Kidney glomerular epithelial cell (primary cell): Measurements from ENCODE around the gene NFKBIE.

Experiments used
- DNase-seq: peaks from one replicate; lab custom pipeline; 2025; lab: John Stamatoyannopoulos, UW

The NFKBIE gene

GRCh38 chr6:44225579-44226325, 39.6 kb downstream of the NFKBIE start:
- no peak for DNase-seq

DNA sequence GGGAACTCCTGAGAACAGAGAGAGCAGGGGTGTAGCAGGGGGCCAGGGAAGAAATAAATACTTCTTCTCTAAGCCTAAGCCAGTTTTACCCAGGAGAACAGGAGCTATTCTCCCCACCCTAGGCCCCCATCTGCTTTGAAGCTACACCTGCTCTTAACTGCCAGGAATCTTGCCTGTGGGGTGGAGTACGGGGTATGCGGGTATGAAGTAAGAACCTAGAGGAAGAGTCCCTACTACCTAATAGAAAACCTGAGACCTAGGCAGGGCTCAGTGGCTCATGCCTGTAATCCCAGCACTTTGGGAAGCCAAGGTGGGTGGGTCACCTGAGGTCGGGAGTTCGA, 40.4 kb downstream of the NFKBIE start:
- DNase-seq: no peak

- no peak for DNase-seq
Measured at GRCh38 chr6:44224029-44224964, 41.1 kb downstream of the NFKBIE start.

GRCh38 chr6:44223319-44224028, 41.9 kb downstream of the NFKBIE start, which contains the start of gene SLC29A1:
TSS of gene SLC29A1 (plus strand) at chr6:44223595. CDS start at chr6:44227314, 3,719 bp downstream.
- DNase-seq: peak; percentile 49

DNA sequence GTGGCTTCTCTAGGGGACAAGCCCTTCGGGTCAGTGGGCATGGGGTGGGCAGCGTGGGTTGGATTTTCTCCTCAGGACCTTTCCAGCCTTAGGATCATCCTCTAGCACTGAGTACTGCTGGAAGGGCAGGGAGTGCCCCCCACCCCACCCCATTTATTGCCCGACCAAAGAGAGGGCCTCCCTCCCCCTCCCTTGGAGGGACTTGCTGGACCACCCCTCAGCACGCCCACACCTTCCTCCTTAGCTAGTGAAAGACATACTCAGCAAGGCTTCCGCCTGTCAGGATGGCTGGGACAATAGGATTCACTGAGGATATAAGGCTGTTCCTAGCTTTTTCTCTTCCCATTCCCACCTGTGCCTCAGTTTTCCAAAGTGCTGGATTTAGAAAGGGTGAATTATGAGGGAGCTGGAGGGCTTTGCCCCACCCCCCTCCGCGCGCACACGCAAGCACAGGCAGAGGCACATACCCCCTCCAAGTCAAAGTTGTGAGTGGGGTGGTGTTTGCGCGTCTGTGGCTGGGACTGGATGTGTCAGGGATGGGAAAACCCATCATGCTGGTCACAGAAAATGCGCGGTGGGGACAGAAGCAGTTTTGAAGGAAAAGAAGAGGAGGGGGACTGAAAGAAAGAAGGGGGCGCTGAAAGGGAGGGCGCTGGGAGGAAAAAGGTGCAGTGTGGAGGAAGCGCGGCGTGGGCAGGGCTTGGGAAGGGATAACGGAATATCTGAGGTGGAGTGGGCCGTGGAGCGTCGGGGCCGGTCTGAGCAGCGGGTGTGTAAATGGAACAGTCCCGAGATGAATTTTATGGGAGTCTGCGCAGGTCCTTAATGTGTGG, 42.6 kb downstream of the NFKBIE start:
- no peak for DNase-seq

- DNase-seq: no peak
Measured at GRCh38 chr6:44221961-44222335, 43.4 kb downstream of the NFKBIE start.

GRCh38 chr6:44221291-44221960, 43.9 kb downstream of the NFKBIE start:
- DNase-seq: peak; percentile 89

- no peak for DNase-seq
Measured at GRCh38 chr6:44220913-44221290, 44.4 kb downstream of the NFKBIE start.

DNA sequence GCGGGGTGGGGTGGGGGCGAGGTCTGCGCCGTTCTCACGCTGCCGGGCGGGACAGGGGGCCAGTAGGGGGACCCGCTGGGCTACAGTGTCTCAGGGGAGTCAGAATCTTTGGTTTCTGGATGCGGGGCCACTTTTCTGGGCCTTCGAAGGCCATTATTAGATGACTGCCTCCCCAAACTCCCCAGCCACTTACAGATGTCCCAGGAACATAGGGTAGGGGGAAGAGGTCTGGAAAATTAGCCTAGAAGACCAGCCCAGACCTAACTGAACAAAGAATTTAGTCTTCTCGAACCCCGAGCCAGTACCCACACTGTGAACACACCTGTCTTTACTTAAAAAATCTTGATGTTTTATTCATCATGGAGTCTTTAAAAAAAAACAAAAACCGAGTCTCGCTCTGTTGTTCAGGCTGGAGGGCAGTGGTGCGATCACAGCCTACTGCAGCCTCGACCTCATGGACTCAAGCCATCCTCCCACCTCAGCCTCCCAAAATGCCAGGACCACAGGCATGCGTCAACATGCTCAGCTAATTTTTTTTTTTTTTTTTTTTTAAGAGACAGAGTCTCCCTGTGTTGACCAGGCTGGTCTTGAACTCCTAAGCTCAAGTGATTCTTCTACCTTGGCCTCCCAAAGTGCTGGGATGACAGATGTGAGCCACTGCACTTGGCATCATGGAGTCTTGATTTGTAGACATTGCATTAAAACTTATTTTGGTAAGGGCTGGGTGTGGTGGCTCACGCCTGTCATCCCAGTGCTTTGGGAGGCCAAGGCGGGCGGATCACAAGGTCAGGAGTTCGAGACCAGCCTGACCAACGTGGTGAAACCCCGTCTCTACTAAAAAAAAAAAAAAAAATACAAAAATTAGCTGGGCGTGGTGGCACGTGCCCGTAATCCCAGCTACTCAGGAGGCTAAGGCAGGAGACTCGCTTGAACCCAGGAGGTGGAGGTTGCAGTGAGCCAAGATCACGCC, 45.3 kb downstream of the NFKBIE start:
- no peak for DNase-seq

GRCh38 chr6:44219053-44219814, 46.1 kb downstream of the NFKBIE start:
- peak; percentile 14 for DNase-seq

- no peak for DNase-seq
Measured at GRCh38 chr6:44217332-44218143, 47.8 kb downstream of the NFKBIE start.

GRCh38 chr6:44216677-44217331, 48.5 kb downstream of the NFKBIE start, which contains the start of gene MYMX:
TSS of gene MYMX (plus strand) at chr6:44216926. CDS start at chr6:44217472, 546 bp downstream.
- DNase-seq: no peak

- DNase-seq: no peak
Measured at GRCh38 chr6:44214307-44214706, 51.0 kb downstream of the NFKBIE start.

- DNase-seq: no peak
Measured at GRCh38 chr6:44211284-44211683, 54.1 kb downstream of the NFKBIE start.
